K562 (cell line): ENCODE measurements around the gene SSH3.

Source experiments
- MTF1 ChIP-seq: fragments of 250-450 bp; sonication (Bioruptor Pico); IDR thresholded peaks from 2 replicates; pipeline ENCODE4 v1.9.0; 2021; ENCODE audit warnings: moderate library complexity, mild to moderate bottlenecking, inconsistent platforms, borderline replicate concordance
- YY1 ChIP-seq, 3 experiments: IDR thresholded peaks; 2 replicates each; pipeline ENCODE4 v1.6.1; 2011; ENCODE audit warnings: low read length in 2 of 3, mild to moderate bottlenecking in 2 of 3, moderate library complexity in 2 of 3, borderline replicate concordance in 1 of 3, control low read depth in 1 of 3, low read depth in 1 of 3; ENCODE audit not compliant: insufficient read depth in 3 of 3, insufficient replicate concordance in 2 of 3, control insufficient read depth in 1 of 3, insufficient read length in 1 of 3; ENCODE audit errors: extremely low read depth in 1 of 3
- ZNF146 ChIP-seq: IDR thresholded peaks from one replicate; pipeline ENCODE4 v1.6.1; 2018; ENCODE audit warnings: missing compliant biosample characterization; ENCODE audit not compliant: unreplicated experiment
- TF ChIP-seq, protein P1 (sequence below): sonication (generic); formaldehyde crosslinking; IDR thresholded peaks from 2 replicates; pipeline ENCODE4 v1.5.0; 2020; ENCODE audit warnings: missing genetic modification reagents
- TF ChIP-seq, protein P2 (sequence below), 3 experiments: IDR thresholded peaks in 2 of 3; conservative IDR thresholded peaks in 1 of 3; 2 replicates each; pipeline ENCODE4 v1.5.1; 2011 to 2012; ENCODE audit warnings: low read length in 3 of 3, mild to moderate bottlenecking in 3 of 3, control low read depth in 2 of 3, improper control_type of control experiment in 1 of 3, inconsistent platforms in 1 of 3, low read depth in 1 of 3, mixed read lengths in 1 of 3, moderate library complexity in 1 of 3; ENCODE audit not compliant: insufficient read depth in 2 of 3

DNA sequence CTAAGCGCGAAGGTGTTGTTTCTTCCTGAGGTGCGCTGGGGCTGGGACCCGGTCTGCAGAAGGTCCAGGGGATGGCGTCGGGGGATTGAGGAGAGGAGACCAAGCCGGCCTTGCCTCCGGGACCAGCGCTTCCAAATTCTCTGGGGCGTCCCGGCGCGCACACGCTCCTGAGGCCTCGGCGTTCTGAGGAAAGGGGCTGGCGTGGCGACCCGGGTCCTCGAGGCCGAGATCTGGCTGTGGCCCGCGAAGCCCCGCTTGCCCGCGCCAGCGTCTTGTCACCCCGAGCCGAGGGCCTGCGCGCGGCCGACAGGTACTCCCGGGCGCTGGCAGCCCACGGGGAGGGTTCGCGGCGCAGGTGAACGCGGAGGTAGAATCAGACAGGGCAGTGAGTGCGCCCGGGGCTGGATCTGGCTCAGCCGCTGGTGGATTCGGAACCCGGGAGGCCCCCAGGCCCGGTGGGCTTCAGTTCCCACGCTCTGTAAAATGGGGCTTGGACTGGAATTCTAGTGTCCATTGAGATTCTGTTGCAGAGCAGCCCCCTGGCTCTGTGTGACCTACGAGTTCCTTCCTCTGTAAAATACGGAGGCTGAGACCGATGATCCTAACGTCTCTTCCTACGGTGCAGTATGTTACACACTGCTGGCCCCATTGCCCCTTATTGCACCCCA, 14.7 kb downstream of the SSH3 start:
- TF ChIP-seq ZNF146 (CRISPR knock-in tag) = no peak
- TF ChIP-seq, protein P1, sequence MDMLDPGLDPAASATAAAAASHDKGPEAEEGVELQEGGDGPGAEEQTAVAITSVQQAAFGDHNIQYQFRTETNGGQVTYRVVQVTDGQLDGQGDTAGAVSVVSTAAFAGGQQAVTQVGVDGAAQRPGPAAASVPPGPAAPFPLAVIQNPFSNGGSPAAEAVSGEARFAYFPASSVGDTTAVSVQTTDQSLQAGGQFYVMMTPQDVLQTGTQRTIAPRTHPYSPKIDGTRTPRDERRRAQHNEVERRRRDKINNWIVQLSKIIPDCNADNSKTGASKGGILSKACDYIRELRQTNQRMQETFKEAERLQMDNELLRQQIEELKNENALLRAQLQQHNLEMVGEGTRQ (CRISPR knock-in tag) = no peak
- TF ChIP-seq MTF1 (CRISPR knock-in tag) = no peak
- TF ChIP-seq, protein P2, sequence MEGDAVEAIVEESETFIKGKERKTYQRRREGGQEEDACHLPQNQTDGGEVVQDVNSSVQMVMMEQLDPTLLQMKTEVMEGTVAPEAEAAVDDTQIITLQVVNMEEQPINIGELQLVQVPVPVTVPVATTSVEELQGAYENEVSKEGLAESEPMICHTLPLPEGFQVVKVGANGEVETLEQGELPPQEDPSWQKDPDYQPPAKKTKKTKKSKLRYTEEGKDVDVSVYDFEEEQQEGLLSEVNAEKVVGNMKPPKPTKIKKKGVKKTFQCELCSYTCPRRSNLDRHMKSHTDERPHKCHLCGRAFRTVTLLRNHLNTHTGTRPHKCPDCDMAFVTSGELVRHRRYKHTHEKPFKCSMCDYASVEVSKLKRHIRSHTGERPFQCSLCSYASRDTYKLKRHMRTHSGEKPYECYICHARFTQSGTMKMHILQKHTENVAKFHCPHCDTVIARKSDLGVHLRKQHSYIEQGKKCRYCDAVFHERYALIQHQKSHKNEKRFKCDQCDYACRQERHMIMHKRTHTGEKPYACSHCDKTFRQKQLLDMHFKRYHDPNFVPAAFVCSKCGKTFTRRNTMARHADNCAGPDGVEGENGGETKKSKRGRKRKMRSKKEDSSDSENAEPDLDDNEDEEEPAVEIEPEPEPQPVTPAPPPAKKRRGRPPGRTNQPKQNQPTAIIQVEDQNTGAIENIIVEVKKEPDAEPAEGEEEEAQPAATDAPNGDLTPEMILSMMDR (IDR thresholded peaks at IDR 0.05 in 2 of 3, conservative IDR thresholded peaks at IDR 0.05 in 1 of 3; ENCODE audit: insufficient read depth in 2 of 3, low read depth in 1 of 3, low read length in 3 of 3) = no peak
- no peak for TF ChIP-seq YY1 (IDR thresholded peaks at IDR 0.05; ENCODE audit: borderline replicate concordance in 1 of 3, control insufficient read depth in 1 of 3, extremely low read depth in 1 of 3, insufficient read depth in 3 of 3, insufficient read length in 1 of 3, insufficient replicate concordance in 2 of 3, low read depth in 1 of 3, low read length in 2 of 3)
